Measurements from ENCODE around the gene KLHDC7B.

GRCh38 chr22:50498322-50498890 lies 47.3 kb upstream of the KLHDC7B start:
- TF ChIP-seq SUZ12 (IDR thresholded peaks at IDR 0.05; ENCODE audit: extremely low read depth, insufficient read depth, insufficient read length) (no peak), ZNF274 (IDR thresholded peaks at IDR 0.05; ENCODE audit: low read depth, low read length) (no peak)
